K562 (cell line): ENCODE results near the gene TMEM158. TPM values are rescaled to one million over a fixed set of nuclear protein-coding genes. Genes with fewer than 3 reads are reported as not detected.
A peak's percentile ranks its signal among the peaks of the same experiment; 100 is the strongest.

Source experiments
- ATAC-seq: fragments of 200-7000 bp; cut with Tn5 transposase; 3 replicates; pipeline ENCODE4 v1.9.1; 2020; ENCODE audit warnings: moderate library complexity
- BruUV-seq: library from RNA; stranded (reverse); fragments of 400-500 nt; replicated peaks from 2 replicates; lab custom pipeline; 2021; lab: Mats Ljungman, UMichigan
- CTCF ChIA-PET: fragments of 300-600 bp; formaldehyde crosslinking; extraction: SDS; loops from one replicate; lab custom pipeline; 2021; ENCODE audit warnings: low intra/inter-chr PET ratio; lab: Yijun Ruan, JAX
- POLR2A ChIA-PET: fragments of 300-600, 350-650 bp; sonication (Branson Sonifier 250); formaldehyde crosslinking; extraction: SDS; loops from one replicate; lab custom pipeline; 2021; ENCODE audit warnings: antibody characterized with exemption, inconsistent platforms; lab: Yijun Ruan, JAX
- DNase-seq, 4 experiments: peaks; one replicate each; pipeline versions ENCODE4 v3.0.0 to v3.0.0-alpha.2; 2011 to 2018; ENCODE audit warnings: low spot score in 3 of 4, mixed read lengths in 3 of 4; ENCODE audit errors: extremely low read depth in 1 of 4
- FAIRE-seq: peaks from 2 replicates; lab custom pipeline; 2011; peaks lifted over from hg19 to GRCh38; lab: Jason Lieb, UNC
- H2AFZ ChIP-seq: 2 replicates; pipeline ENCODE4 v1.6.0; 2011; ENCODE audit warnings: low read depth, low read length, control low read depth, inconsistent platforms
- H3K27ac ChIP-seq: fragments of 200-600 bp; 3 replicates; pipeline ENCODE4 v1.8.0; 2011; ENCODE audit warnings: low read depth, mild to moderate bottlenecking, control low read depth, inconsistent platforms, low read length, moderate library complexity, mixed read lengths; ENCODE audit errors: extremely low read depth
- H3K27me3 ChIP-seq, 2 experiments: fragments of 300-600 bp in 1 of 2; 2 replicates in 1 of 2; 3 replicates in 1 of 2; pipeline versions ENCODE4 v1.6.0 to v1.8.0; 2011; ENCODE audit warnings: inconsistent platforms in 2 of 2, low read length in 2 of 2, mild to moderate bottlenecking in 1 of 2, mixed read lengths in 1 of 2, moderate library complexity in 1 of 2; ENCODE audit not compliant: control insufficient read depth in 2 of 2, insufficient read depth in 2 of 2
- H3K36me3 ChIP-seq: fragments of 300-600 bp; 3 replicates; pipeline ENCODE4 v1.8.0; 2011; ENCODE audit warnings: mild to moderate bottlenecking, low read length, inconsistent platforms; ENCODE audit not compliant: control insufficient read depth, insufficient read depth
- H3K4me1 ChIP-seq, 2 experiments: fragments of 200-600 bp in 1 of 2; replicated peaks in 1 of 2; 2 replicates in 1 of 2; 3 replicates in 1 of 2; pipeline versions ENCODE4 v1.5.1 to v1.8.0; 2011; ENCODE audit warnings: inconsistent platforms in 2 of 2, low read length in 2 of 2, mild to moderate bottlenecking in 1 of 2, mixed read lengths in 1 of 2, moderate library complexity in 1 of 2; ENCODE audit not compliant: control insufficient read depth in 2 of 2, insufficient read depth in 2 of 2
- H3K4me2 ChIP-seq: 2 replicates; pipeline ENCODE4 v1.6.1; 2011; ENCODE audit warnings: low read length, control low read depth, inconsistent platforms, mixed read lengths; ENCODE audit not compliant: insufficient read depth
- H3K4me3 ChIP-seq: fragments of 200-600 bp; sonication (generic), shearing (Covaris generic); 2 replicates; pipeline ENCODE4 v1.5.1; 2016; ENCODE audit warnings: control low read depth, inconsistent platforms
- H3K79me2 ChIP-seq: fragments of 200-600 bp; 3 replicates; pipeline ENCODE4 v1.8.0; 2011; ENCODE audit warnings: low read length, inconsistent platforms; ENCODE audit not compliant: control insufficient read depth, insufficient read depth
- H3K9ac ChIP-seq, 2 experiments: 2 replicates each; pipeline versions ENCODE4 v1.6.0 to v1.6.1; 2011; ENCODE audit warnings: low read depth in 2 of 2, low read length in 2 of 2, control low read depth in 1 of 2, inconsistent platforms in 1 of 2, mild to moderate bottlenecking in 1 of 2, mixed read lengths in 1 of 2; ENCODE audit not compliant: insufficient read depth in 1 of 2
- H3K9me1 ChIP-seq: one replicate; pipeline ENCODE4 v1.6.0; 2011; ENCODE audit warnings: inconsistent platforms, mild to moderate bottlenecking, low read length, moderate library complexity; ENCODE audit not compliant: control insufficient read depth, insufficient read depth
- H3K9me3 ChIP-seq: replicated peaks from 2 replicates; pipeline ENCODE4 v1.5.1; 2011; ENCODE audit warnings: low read depth, low read length, inconsistent platforms; ENCODE audit not compliant: control insufficient read depth, insufficient read depth
- H4K20me1 ChIP-seq: replicated peaks from 2 replicates; pipeline ENCODE4 v1.6.1; 2011; ENCODE audit warnings: low read length, inconsistent platforms, mixed read lengths; ENCODE audit not compliant: control insufficient read depth, insufficient read depth
- CCNT2 ChIP-seq: IDR thresholded peaks from 2 replicates; pipeline ENCODE4 v1.6.1; 2011; ENCODE audit warnings: borderline replicate concordance, low read depth, mild to moderate bottlenecking, moderate library complexity, mixed read lengths, low read length; ENCODE audit not compliant: insufficient read length; ENCODE audit errors: extremely low read depth
- CEBPB ChIP-seq: fragments of 450-650 bp; IDR thresholded peaks from 2 replicates; pipeline ENCODE4 v1.6.1; 2016; ENCODE audit warnings: missing genetic modification characterization, missing compliant biosample characterization
- ZNF175 ChIP-seq: fragments of 200-800 bp; sonication (Bioruptor generic); IDR thresholded peaks from 2 replicates; pipeline ENCODE4 v1.6.1; 2016; ENCODE audit warnings: low read depth, mild to moderate bottlenecking, missing genetic modification characterization, missing compliant biosample characterization
- WGBS: fragments of 100-300 bp; shearing (Covaris generic); methylation state at CpG from one replicate; pipeline ENCODE4 v1.1.6; 2016; ENCODE audit warnings: low coverage, mixed read lengths; ENCODE audit not compliant: insufficient coverage; ENCODE audit errors: missing lambda C conversion rate; 5-methylcytosine and 5-hydroxymethylcytosine counted together
- in situ Hi-C: fragments of 300-500 bp; cut with MboI; formaldehyde crosslinking; loops from 4 replicates; pipeline ENCODE4 v1.15.0; 2018; ENCODE audit warnings: inconsistent platforms, mixed read lengths
- intact Hi-C: fragments of 100-400 bp; cut with micrococcal nuclease; formaldehyde crosslinking; loops from 2 replicates; pipeline ENCODE4 v1.14.2; 2022
- polyA plus RNA-seq, 8 experiments: library from polyadenylated mRNA; depleted of rRNA in 4 of 8; stranded (reverse) in 5 of 8; unstranded in 3 of 8; fragments of >200 nt; fragmentation: Nextera tagmentation in 2 of 8; fragmentation: Illumina TruSeq in 1 of 8; extraction: Ambion mirVana in 2 of 8; extraction: Trizol in 1 of 8; gene quantifications; 2 replicates each; pipeline versions ENCODE4 v1.2.1 to v1.2.3, GENCODE V29; 2011 to 2014; ENCODE audit warnings: inconsistent platforms in 1 of 8, missing spikeins in 1 of 8
- total RNA-seq, 7 experiments: library from RNA; depleted of rRNA in 6 of 7; stranded (reverse); fragments of >200 nt in 6 of 7; fragmentation: Illumina TruSeq in 2 of 7; extraction: Trizol in 2 of 7; gene quantifications; 2 replicates each; pipeline versions ENCODE4 v1.2.1 to v1.2.3, GENCODE V29; 2011 to 2021; ENCODE audit warnings: low replicate concordance in 1 of 7

The TMEM158 gene
- total and polyA plus RNA-seq, 9 of the 15 experiments (the other 6 are each of a cell fraction or from before 2014, with no cell fraction given): 2.2 to 46.5 (median 8.4) TPM

GRCh38 chr3:45204136-45204535, 22.0 kb downstream of the TMEM158 start:
- Histone ChIP-seq H3K4me2 (no peak overlapping the region), H3K79me2 (no peaks in the 10 kb centered on the region), H2AFZ (no peak overlapping the region), H4K20me1 (no peaks in the 10 kb centered on the region), H3K4me3 (no peak overlapping the region), H3K4me1 (peaks cover 0 to 5% of the 10 kb centered on the region in 2 experiments; a peak in 3 of 5 replicates), H3K9me1 (no peaks in the 10 kb centered on the region), H3K27ac (no peak overlapping the region), H3K9ac (no peak overlapping the region), H3K27me3 (no peaks in the 10 kb centered on the region; a peak in 2 of 5 replicates), H3K36me3 (no peaks in the 10 kb centered on the region), H3K9me3 (no peaks in the 10 kb centered on the region)
- no TSS peak for BruUV-seq
- TF ChIP-seq CCNT2 (no peak), ZNF175 (CRISPR knock-in tag) (0 out of 2 replicates have a peak, but pooled peaks have one; percentile 37), CEBPB (tag) (0 out of 2 replicates have a peak, but pooled peaks have one; percentile 40)
- ChIA-PET POLR2A (interaction anchor here (0.9 to 1.7 kb wide), 5 partner anchors 8 to 163 kb away, joined by 3 to 5 read pairs (median 3); no protein-coding TSS in a partner anchor), CTCF (no interaction called here)
- intact Hi-C loops (no loop called here), in situ Hi-C loops (no loop called here)
- WGBS: 13% methylated on average over 3 of the region's 3 CpGs
- FAIRE-seq (no peak), ATAC-seq (no peak), DNase-seq (no peak)
